HG02642 (cell line): ENCODE data around the gene ATP1B2.
"Not testable (repeated sequence)": the region's sequence is repeated elsewhere in the genome, so short reads cannot be mapped to it uniquely, and the experiment has no call there.

ENCODE experiments used
- ATAC-seq: cut with Tn5 transposase; IDR thresholded peaks from one replicate; pipeline ENCODE4 v1.9.1; 2021; ENCODE audit warnings: mild to moderate bottlenecking; ENCODE audit not compliant: unreplicated experiment, poor library complexity

Gene ATP1B2

DNA sequence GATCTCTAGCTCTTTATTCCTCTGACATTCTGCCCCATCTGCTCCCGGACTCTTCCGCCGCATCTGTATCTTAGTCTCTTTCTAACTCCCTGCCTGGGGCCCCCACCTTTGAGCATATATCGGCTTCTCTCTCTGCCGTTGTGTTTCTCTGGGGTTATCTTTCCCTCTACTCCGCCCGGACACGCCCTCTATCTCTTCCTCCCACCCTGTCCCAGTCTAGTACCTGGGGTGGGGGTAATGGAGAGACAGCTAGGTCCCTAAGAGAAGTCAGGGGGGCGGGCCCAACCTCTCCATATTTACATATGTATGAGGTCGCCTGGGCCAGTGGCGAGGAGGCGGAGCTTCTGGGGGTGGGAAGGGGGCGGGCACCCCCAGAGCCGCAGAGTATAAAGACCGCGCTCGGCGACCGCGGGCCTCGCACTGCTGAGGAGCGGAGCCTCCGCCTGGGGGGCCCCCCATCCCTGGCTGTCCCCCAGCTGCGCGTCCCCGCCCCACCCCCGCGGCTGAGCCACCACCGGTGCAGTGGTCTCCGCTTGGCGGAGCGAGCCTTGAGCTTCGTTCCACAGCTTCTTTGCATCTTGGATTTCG is at the start of gene ATP1B2:
Gene ATP1B2, plus strand, starts transcription at position 418 of the 588 bp plus-strand sequence. CDS start 593 bp downstream, outside the sequence.
- peak; percentile 47 for ATAC-seq

DNA sequence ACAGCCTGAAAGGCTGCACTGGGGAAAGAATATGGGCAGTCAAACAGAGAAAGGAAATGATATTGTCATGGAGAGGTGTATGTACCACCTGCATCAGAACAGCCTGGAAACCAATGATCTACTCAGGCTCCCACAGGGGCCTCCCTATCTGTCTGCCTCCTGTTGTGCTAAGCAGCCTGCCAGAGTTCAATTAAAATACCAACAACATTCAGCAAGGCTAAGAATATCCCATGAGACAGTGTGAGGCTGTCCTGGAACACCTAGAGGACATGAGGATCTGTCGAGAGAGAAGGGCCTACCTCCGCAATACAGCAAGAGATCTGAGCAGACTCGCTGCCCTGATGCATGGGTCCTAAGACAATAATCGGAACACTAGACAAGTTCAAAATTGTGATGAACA is 44.4 kb upstream of the ATP1B2 start:
- ATAC-seq = no peak

- ATAC-seq = no peak
These were observed 40.1 kb upstream of the ATP1B2 start for GRCh38 chr17:7610641-7611040.

- ATAC-seq = no peak
These were observed 39.0 kb upstream of the ATP1B2 start for GRCh38 chr17:7611635-7612293.

DNA sequence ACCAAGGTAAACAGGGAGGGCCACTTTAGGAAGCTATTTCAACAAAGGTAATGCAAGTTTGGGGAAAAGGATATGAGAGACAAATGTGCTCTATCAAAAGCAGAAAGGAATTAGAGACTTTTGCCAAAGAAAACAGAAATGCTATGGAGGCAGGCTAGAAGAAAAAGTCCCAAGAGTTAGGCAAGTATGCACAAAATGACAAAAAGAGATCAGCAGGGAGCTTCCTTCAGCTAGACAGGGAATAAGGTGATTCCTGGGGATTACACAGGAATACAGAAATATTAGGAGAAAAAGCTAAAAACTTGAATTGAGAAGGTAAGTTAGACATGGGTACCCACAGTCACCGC is 38.5 kb upstream of the ATP1B2 start:
- ATAC-seq = no peak

GRCh38 chr17:7613769-7614424 is 36.8 kb upstream of the ATP1B2 start:
- no peak for ATAC-seq

DNA sequence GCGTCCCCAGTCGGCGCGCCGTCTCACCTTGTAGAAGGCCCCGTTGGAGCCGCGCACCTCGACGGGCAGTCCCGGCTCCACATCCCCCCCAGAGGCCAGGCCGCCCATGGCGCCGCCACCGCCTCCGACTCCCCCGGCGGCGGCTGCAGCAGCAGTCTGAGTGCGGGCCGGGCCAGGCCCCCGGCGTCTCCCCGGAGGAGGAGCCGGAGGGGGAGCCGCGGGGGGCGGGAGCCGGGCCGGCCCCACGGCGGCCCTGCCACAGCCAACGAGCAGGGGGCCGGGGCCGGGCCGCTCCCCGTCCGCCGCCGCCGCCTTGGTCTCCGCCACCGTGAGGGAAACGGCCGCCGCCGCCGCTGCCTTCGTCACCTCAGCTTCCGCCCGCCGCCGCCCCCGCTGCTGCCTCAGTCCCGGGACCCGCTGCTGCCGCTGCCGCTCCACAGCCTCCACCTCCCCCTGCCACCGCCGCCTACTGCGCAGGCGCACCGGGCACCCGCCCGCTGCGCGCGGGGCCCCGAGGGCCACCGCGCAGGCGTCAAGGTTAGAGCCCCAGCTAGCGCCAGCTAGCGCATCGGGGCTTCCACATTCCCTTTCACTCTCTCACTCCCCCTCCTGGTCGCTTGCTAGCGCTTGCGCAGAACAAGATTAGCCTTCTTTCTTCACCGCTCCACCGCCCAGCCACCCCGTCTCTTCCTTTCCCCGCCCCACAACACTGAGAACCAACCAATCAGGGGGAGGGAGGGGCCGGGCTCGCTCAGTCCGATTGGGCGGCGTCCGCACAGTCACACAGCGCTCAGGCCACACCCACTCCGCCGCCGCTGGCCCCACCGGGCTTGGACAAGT is 36.1 kb upstream of the ATP1B2 start, which contains the start of gene FXR2:
Gene FXR2, minus strand, starts transcription at position 473 of the 840 bp plus-strand sequence. Its CDS starts 365 bp downstream, at position 108.
- ATAC-seq = peak; percentile 88

DNA sequence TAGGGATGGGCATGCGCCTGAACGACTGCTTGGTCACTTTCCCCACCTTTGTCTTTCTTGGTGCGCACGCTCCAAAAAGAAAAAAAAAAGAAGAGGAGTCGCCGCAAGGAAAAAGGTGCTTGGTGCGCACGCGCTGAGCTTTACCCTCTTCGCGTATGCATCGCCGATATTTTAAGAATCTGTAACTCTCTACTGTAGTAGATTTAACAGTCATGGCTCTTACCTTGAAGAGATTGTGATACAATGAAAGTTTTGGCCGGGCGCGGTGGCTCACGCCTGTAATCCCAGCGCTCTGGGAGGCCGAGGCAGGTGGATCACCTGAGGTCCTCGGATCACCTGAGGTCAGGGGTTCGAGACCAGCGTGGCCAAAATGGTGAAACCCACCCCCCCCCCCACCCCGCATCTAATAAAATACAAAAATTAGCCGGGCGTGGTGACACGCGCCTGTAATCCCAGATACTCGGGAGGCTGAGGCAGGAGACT is 35.4 kb upstream of the ATP1B2 start:
- ATAC-seq = no peak

- no peak for ATAC-seq
These were observed 32.1 kb upstream of the ATP1B2 start for GRCh38 chr17:7618608-7619007.

DNA sequence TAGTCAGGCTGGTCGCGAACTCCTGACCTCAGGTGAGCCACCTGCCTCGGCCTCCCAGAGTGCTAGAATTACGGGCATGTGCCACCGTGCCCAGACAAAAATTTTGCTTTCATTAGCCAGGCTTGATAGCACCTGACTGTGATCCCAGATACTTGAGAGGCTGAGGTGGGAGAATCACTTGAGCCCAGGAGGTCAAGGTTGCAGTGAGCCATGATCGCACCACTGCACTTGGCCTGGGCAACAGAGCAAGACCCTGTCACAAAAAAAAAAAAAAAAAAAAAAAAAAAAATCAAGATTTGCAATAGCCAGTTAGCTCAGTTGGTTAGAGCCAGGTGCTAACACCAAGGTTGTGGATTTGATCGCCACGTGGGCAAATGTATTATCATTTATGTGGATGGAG is 29.9 kb upstream of the ATP1B2 start:
- no peak for ATAC-seq

- ATAC-seq = no peak
These were observed 27.1 kb upstream of the ATP1B2 start for GRCh38 chr17:7623661-7624060.

DNA sequence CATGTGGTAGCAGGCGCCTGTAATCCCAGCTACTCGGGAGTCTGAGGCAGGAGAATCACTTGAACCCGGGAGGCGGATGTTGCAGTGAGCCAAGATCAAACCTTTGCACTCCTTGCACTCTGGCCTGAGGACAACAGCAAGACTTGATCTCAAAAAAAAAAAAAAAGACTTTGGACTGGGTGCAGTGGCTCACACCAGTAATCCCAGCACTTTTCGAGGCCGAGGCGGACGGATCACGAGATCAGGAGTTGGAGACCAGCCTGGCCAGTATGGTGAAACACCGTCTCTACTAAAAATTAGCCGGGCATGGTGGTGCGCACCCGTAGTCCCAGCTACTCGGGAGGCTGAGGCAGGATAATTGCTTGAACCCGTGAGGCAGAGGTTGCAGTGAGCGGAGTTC is 25.0 kb upstream of the ATP1B2 start:
- not testable (repeated sequence) for ATAC-seq

GRCh38 chr17:7626307-7626706 is 24.4 kb upstream of the ATP1B2 start:
- ATAC-seq = no peak

- ATAC-seq = no peak
These were observed 23.8 kb upstream of the ATP1B2 start for GRCh38 chr17:7626956-7627249.

GRCh38 chr17:7627250-7628121 is 23.2 kb upstream of the ATP1B2 start, which contains the start of gene SAT2:
Gene SAT2, minus strand, starts transcription at chr17:7627821. Its CDS starts 186 bp downstream, at chr17:7627635.
- ATAC-seq = peak; percentile 93

DNA sequence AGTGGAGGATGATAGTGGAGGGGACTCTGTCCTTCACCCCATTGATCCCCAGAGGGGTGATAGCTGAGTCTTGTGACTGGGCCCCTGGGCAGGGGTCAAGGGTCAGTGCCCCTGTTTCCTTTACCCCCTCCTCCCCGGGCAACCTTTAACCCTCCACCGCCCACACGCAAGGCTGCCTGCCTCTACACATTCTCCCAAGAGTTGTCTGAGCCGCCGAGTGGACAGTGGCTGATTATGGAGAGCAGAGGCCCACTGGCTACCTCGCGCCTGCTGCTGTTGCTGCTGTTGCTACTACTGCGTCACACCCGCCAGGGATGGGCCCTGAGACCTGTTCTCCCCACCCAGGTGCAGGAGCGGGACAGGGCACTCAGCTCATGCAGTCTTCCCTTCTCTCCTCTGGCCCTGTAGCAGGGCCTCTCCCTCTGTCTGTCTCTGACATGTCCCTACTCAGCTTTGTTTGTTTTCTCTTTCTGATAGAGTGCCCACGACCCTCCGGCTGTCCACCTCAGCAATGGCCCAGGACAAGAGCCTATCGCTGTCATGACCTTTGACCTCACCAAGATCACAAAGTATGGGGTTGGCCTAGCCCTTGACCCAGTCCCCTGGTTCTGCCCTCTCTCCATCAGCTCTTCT is 20.7 kb upstream of the ATP1B2 start, which contains the start of gene SHBG:
Gene SHBG, plus strand, starts transcription at position 197 of the 633 bp plus-strand sequence. Its CDS starts 38 bp downstream, at position 235.
- no peak for ATAC-seq

DNA sequence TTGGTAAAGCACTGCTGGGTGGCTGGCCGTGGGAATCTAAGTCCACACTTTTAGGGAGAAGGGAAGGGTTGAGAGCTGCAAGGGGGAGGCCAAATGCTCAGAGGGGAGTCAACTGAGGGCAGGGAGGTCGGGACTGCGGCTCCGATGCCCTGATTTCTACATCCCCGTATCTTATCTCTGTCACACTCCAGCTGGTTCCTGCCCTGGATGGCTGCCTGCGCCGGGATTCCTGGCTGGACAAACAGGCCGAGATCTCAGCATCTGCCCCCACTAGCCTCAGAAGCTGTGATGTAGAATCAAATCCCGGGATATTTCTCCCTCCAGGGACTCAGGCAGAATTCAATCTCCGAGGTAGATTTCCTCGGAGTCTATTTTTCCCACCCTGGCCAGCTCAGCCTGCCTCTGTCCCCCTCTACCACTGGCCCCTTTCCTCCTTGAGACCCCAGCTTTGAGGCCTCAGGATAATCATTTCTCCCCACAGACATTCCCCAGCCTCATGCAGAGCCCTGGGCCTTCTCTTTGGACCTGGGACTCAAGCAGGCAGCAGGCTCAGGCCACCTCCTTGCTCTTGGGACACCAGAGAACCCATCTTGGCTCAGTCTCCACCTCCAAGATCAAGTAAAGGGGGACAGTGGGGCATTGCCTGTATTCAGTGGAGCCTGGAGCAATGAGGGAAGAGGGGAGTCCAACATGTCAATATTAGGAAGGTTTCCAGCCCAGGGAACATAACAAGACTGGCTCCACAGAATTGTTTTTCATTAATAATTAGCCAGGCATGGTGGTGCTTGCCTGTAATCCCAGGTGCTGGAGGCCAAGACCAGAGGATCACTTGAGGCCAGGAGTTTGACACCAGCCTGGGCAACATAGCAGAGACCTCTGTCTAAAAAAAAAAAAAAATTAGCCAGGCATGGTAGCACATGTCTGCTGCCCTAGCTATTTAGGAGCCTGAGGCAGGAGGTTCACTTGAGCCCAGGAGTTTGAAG is 19.0 kb upstream of the ATP1B2 start:
- no peak for ATAC-seq

- ATAC-seq = no peak
These were observed 18.2 kb upstream of the ATP1B2 start for GRCh38 chr17:7632492-7632894.
